C4-2B (cell line): ENCODE measurements around the gene MBD6.

Source experiments
- H3K27ac ChIP-seq: fragments of 450-650 bp; 2 replicates; pipeline ENCODE4 v1.5.1; 2017
- ZFX ChIP-seq: fragments of 450-650 bp; IDR thresholded peaks from 2 replicates; pipeline ENCODE4 v1.6.1; 2017
- TF ChIP-seq, protein P1 (sequence below): fragments of 450-650 bp; conservative IDR thresholded peaks from 2 replicates; pipeline ENCODE4 v1.5.1; 2017; ENCODE audit warnings: mild to moderate bottlenecking

Gene MBD6

DNA sequence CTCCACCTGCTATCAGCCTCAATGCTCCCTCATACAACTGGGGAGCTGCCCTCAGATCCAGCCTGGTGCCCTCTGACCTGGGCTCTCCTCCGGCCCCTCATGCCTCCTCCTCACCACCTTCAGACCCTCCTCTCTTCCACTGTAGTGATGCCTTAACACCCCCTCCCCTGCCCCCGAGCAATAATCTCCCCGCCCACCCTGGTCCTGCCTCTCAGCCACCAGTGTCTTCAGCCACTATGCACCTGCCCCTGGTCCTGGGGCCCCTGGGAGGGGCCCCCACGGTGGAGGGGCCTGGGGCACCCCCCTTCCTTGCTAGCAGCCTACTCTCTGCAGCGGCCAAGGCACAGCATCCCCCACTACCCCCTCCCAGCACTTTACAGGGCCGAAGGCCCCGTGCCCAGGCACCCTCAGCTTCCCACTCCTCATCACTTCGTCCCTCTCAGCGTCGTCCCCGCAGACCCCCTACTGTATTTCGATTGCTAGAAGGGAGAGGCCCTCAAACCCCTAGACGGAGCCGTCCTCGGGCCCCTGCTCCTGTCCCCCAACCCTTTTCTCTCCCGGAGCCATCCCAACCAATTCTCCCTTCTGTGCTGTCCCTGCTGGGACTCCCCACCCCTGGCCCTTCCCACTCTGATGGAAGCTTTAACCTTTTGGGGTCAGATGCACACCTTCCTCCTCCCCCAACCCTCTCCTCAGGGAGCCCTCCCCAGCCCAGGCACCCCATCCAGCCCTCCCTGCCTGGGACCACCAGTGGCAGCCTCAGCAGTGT lies 3.2 kb downstream of the MBD6 start:
- TF ChIP-seq, protein P1, sequence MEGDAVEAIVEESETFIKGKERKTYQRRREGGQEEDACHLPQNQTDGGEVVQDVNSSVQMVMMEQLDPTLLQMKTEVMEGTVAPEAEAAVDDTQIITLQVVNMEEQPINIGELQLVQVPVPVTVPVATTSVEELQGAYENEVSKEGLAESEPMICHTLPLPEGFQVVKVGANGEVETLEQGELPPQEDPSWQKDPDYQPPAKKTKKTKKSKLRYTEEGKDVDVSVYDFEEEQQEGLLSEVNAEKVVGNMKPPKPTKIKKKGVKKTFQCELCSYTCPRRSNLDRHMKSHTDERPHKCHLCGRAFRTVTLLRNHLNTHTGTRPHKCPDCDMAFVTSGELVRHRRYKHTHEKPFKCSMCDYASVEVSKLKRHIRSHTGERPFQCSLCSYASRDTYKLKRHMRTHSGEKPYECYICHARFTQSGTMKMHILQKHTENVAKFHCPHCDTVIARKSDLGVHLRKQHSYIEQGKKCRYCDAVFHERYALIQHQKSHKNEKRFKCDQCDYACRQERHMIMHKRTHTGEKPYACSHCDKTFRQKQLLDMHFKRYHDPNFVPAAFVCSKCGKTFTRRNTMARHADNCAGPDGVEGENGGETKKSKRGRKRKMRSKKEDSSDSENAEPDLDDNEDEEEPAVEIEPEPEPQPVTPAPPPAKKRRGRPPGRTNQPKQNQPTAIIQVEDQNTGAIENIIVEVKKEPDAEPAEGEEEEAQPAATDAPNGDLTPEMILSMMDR, result no peak
- TF ChIP-seq ZFX, result no peak
- no peak overlapping the region for H3K27ac ChIP-seq

DNA sequence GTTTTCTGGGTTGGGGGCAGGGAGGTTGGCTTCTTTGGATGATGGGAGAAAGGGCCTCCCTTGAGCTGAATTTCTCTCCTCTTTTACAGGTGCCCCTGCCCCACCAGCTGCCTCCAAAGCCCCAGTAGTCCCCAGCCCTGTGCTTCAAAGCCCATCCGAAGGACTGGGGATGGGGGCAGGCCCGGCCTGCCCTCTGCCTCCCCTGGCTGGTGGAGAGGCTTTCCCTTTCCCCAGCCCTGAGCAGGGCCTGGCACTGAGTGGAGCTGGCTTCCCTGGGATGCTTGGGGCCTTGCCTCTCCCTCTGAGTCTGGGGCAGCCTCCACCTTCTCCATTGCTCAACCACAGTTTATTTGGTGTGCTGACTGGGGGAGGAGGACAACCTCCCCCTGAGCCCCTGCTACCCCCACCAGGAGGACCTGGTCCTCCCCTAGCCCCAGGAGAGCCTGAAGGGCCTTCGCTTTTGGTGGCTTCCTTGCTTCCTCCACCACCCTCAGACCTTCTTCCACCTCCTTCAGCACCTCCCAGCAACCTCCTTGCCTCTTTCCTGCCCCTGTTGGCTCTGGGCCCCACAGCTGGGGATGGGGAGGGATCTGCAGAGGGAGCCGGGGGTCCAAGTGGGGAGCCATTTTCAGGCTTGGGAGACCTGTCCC lies 4.0 kb downstream of the MBD6 start:
- H3K27ac ChIP-seq, result no peak overlapping the region
- TF ChIP-seq, protein P1, result no peak
- no peak for TF ChIP-seq ZFX

DNA sequence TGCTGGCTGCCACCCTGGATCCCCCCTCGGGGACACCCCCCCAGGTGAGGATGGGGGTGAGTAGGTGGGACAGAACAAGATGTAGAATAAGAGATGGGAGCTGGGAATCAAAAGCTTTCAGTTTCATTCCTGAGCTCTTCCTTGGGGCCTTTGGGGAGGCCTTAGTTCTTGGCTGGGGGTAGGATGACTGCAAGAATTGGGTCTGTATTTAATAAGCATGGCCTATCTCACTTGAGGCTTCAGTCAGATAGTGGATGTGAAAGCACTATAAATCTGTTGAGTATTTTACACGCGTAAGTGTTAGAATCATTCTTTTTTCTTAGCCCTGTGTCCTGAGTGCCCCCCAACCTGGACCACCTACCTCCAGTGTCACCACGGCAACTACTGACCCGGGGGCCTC lies 4.6 kb downstream of the MBD6 start:
- H3K27ac ChIP-seq, result no peak overlapping the region
- TF ChIP-seq ZFX, result no peak
- TF ChIP-seq, protein P1, result no peak

- H3K27ac ChIP-seq, result no peak overlapping the region
- TF ChIP-seq ZFX, result no peak
- TF ChIP-seq, protein P1, result no peak
These were observed 5.6 kb downstream of the MBD6 start for GRCh38 chr12:57528176-57528575.

DNA sequence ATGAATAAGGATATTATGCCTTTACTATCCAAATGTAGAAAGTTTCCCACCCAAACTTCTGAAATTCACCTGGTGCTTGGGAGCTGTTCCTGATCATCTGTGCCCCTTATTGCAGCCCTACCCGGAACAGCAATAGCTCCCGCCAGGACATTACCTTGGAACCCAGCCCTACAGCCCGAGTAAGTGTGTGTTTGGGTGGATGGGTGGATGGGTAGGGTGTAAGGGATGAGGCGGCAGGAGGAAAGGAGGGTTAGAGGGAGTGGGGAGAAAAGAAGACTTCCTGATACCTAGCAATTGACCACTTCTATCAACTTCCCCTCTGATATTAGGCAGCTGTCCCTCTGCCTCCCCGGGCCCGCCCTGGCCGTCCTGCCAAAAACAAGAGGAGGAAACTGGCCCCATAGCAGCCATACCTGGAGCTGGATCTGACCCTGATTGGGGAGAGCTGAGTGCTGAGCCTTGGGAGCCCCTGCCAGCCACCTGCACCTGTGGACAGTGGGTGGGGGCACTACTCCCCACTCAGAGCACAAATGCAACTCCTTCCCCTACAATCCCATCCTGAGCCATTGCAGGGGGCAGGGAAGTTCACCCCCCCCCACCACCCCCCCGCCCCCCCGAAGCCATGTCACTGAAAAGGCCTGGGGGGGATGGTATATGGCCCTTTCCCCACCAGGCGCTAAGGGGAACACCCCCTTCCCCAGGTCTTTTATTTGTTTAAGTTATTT lies 6.4 kb downstream of the MBD6 start:
- TF ChIP-seq ZFX, result no peak
- TF ChIP-seq, protein P1, result no peak
- no peak overlapping the region for H3K27ac ChIP-seq

- TF ChIP-seq ZFX, result no peak
- TF ChIP-seq, protein P1, result no peak
- no peak overlapping the region for H3K27ac ChIP-seq
These were observed 7.2 kb downstream of the MBD6 start for GRCh38 chr12:57529831-57530230.
